Measurements from ENCODE around the gene ADCY9.

The ADCY9 gene

GRCh38 chr16:4093495-4094126 is 22.6 kb downstream of the ADCY9 start:
- TF ChIP-seq POLR2AphosphoS5 (IDR thresholded peaks at IDR 0.05; ENCODE audit: low read depth, low read length) (no peak), TAF1 (IDR thresholded peaks at IDR 0.05; ENCODE audit: borderline replicate concordance, insufficient read depth, low read length) (no peak), SIN3A (IDR thresholded peaks at IDR 0.05; ENCODE audit: borderline replicate concordance, insufficient read depth, low read length) (no peak), FOXP2 (optimal IDR thresholded peaks at IDR 0.05; ENCODE audit: borderline replicate concordance, extremely low read depth, extremely low read length, insufficient read depth) (no peak), REST (IDR thresholded peaks at IDR 0.05; ENCODE audit: insufficient read depth in 1 of 2, low read depth in 2 of 2, low read length in 2 of 2) (no peak)

GRCh38 chr16:4092547-4093265 is 23.5 kb downstream of the ADCY9 start:
- no peak for TF ChIP-seq SIN3A (IDR thresholded peaks at IDR 0.05; ENCODE audit: borderline replicate concordance, insufficient read depth, low read length)
- TF ChIP-seq FOXP2 (optimal IDR thresholded peaks at IDR 0.05; ENCODE audit: borderline replicate concordance, extremely low read depth, extremely low read length, insufficient read depth), result no peak
- no peak for TF ChIP-seq REST (IDR thresholded peaks at IDR 0.05; ENCODE audit: insufficient read depth in 1 of 2, low read depth in 2 of 2, low read length in 2 of 2)
- no peak for TF ChIP-seq TAF1 (IDR thresholded peaks at IDR 0.05; ENCODE audit: borderline replicate concordance, insufficient read depth, low read length)
- no peak for TF ChIP-seq POLR2AphosphoS5 (IDR thresholded peaks at IDR 0.05; ENCODE audit: low read depth, low read length)

- no peak for TF ChIP-seq SIN3A (IDR thresholded peaks at IDR 0.05; ENCODE audit: borderline replicate concordance, insufficient read depth, low read length)
- TF ChIP-seq POLR2AphosphoS5 (IDR thresholded peaks at IDR 0.05; ENCODE audit: low read depth, low read length), result no peak
Observed at GRCh38 chr16:4091240-4092012, 24.8 kb downstream of the ADCY9 start.

GRCh38 chr16:4090351-4090851 is 25.8 kb downstream of the ADCY9 start:
- TF ChIP-seq POLR2AphosphoS5 (IDR thresholded peaks at IDR 0.05; ENCODE audit: low read depth, low read length), result no peak
- no peak for TF ChIP-seq FOXP2 (optimal IDR thresholded peaks at IDR 0.05; ENCODE audit: borderline replicate concordance, extremely low read depth, extremely low read length, insufficient read depth)
- no peak for TF ChIP-seq REST (IDR thresholded peaks at IDR 0.05; ENCODE audit: insufficient read depth in 1 of 2, low read depth in 2 of 2, low read length in 2 of 2)
- no peak for TF ChIP-seq SIN3A (IDR thresholded peaks at IDR 0.05; ENCODE audit: borderline replicate concordance, insufficient read depth, low read length)
- TF ChIP-seq TAF1 (IDR thresholded peaks at IDR 0.05; ENCODE audit: borderline replicate concordance, insufficient read depth, low read length), result no peak

- no peak for TF ChIP-seq TAF1 (IDR thresholded peaks at IDR 0.05; ENCODE audit: borderline replicate concordance, insufficient read depth, low read length)
- TF ChIP-seq REST (IDR thresholded peaks at IDR 0.05; ENCODE audit: insufficient read depth in 1 of 2, low read depth in 2 of 2, low read length in 2 of 2), result no peak
- TF ChIP-seq POLR2AphosphoS5 (IDR thresholded peaks at IDR 0.05; ENCODE audit: low read depth, low read length), result no peak
- TF ChIP-seq SIN3A (IDR thresholded peaks at IDR 0.05; ENCODE audit: borderline replicate concordance, insufficient read depth, low read length), result no peak
- no peak for TF ChIP-seq FOXP2 (optimal IDR thresholded peaks at IDR 0.05; ENCODE audit: borderline replicate concordance, extremely low read depth, extremely low read length, insufficient read depth)
Observed at GRCh38 chr16:4089811-4090301, 26.4 kb downstream of the ADCY9 start.
